SW480 (cell line): Measurements from ENCODE around the gene TRPT1.

Source experiments
- DNase-seq: peaks from one replicate; pipeline ENCODE4 v3.0.0-alpha.2; 2016; ENCODE audit warnings: low spot score

Gene TRPT1

DNA sequence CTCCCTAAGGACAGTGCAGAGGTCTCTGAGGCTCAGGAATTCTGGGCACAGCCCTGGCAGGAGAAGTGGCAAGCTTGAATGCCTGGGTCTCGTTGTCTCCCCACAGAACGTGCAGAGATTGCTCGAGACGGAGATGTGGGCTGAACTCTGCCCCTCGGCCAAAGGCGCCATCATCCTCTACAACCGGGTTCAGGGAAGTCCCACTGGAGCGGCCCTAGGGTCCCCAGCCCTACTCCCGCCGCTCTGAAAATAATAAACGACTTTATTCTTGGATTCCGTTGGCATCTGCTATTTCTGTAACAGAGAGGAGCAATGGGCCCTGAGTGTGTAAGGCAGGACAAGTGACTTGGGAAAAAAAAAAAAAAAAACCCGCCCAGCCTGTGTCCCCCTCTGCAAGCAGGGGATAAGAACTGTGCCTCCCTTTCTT, 3.8 kb upstream of the TRPT1 start:
- no peak for DNase-seq

GRCh38 chr11:64229090-64229743, 3.2 kb upstream of the TRPT1 start:
- DNase-seq = no peak

- no peak for DNase-seq
Measured at GRCh38 chr11:64227405-64227956, 1.5 kb upstream of the TRPT1 start.

- peak; percentile 62 for DNase-seq
Measured at GRCh38 chr11:64226507-64227051, 593 bp upstream of the TRPT1 start.

DNA sequence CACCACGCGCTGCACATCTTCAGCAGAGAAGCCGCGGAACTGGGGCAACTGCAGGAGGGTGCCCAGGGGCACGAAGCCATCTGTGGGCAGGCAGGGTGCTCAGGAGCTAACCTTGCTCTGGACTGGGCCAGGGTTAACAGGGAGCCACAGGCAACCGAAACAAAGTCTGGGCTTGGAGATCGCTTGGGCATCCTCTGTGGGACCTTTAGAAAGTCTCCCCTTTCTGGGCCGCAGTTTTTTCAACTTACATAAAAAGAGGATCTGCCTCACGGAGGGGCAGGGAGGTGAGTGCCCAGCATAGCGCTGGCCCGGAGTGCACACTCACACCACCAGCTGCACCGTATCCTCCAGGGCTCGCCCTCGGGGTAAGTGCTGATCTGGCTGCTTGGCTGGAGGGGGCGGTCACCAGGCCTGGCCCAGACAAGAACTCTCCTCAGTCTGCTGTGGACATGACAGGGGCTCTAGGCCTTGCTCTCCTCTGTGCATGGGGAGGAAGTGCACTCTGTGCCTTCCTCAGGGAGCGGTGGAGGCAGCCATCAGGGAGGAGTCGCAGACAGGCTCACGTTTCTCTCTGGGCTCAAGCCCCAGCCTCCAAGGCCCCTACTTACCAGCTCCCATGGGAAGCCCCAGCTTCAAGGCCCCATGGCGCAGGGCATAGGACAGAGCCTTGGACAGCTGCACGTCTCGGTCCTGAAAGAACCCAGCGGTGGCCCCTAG, 937 bp downstream of the TRPT1 start:
- DNase-seq = no peak

- DNase-seq = no peak
Measured at GRCh38 chr11:64224151-64224890, 1.7 kb downstream of the TRPT1 start.

DNA sequence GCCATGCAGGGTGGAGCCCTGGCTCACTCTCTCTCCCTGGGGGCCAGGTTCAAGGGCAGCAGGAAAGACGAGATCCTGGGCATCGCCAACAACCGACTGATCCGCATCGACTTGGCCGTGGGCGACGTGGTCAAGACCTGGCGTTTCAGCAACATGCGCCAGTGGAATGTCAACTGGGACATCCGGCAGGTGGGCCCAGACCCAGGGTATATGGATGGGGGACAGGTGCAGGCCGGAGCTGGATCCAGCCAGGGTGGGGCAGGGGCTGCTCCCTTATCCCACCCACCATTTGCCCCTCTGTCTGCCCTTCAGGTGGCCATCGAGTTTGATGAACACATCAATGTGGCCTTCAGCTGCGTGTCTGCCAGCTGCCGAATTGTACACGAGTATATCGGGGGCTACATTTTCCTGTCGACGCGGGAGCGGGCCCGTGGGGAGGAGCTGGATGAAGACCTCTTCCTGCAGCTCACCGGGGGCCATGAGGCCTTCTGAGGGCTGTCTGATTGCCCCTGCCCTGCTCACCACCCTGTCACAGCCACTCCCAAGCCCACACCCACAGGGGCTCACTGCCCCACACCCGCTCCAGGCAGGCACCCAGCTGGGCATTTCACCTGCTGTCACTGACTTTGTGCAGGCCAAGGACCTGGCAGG, 2.9 kb downstream of the TRPT1 start:
- DNase-seq = no peak

DNA sequence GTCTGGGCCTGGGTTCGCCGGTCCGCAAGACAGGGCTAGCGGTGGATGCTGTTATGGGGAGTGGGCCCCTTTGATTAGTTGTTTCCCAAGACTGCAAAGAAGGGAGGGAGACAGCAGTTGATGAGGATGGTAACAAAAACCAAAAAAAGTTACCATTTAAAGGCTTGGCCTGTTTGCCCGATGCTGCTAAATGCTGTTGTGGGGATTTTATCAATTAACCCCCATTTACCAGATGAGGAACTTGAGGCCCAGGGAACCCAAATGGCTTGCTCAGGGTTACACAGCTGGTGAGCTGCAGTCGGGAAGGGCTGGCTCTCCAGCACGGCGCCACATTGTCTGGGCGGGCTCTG, 3.4 kb downstream of the TRPT1 start:
- no peak for DNase-seq

GRCh38 chr11:64220798-64221197, 5.2 kb downstream of the TRPT1 start:
- no peak for DNase-seq

DNA sequence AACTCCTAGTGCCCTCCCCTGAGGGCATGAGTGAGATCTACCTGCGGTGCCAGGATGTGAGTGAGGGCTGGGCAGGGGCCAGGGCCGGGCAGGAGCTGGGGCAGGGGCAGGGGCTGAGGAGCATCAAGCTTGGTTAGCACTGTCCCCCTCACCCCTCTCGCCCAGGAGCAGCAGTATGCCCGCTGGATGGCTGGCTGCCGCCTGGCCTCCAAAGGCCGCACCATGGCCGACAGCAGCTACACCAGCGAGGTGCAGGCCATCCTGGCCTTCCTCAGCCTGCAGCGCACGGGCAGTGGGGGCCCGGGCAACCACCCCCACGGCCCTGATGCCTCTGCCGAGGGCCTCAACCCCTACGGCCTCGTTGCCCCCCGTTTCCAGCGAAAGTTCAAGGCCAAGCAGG, 5.7 kb downstream of the TRPT1 start:
- DNase-seq = no peak

DNA sequence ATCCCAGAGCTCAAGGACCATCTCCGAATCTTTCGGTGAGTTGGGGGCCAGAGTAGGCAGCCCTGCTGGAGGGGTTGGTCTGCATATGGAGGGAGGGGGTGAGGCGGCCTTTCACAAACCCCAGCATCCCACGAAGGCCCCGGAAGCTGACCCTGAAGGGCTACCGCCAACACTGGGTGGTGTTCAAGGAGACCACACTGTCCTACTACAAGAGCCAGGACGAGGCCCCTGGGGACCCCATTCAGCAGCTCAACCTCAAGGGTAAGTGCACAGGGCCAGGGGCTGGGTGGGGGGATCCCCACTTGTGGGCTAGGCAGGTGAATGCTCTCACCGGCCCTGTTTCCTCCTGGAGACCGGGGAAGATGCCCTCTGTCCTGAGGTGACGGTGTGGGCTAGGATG, 6.2 kb downstream of the TRPT1 start:
- no peak for DNase-seq

DNA sequence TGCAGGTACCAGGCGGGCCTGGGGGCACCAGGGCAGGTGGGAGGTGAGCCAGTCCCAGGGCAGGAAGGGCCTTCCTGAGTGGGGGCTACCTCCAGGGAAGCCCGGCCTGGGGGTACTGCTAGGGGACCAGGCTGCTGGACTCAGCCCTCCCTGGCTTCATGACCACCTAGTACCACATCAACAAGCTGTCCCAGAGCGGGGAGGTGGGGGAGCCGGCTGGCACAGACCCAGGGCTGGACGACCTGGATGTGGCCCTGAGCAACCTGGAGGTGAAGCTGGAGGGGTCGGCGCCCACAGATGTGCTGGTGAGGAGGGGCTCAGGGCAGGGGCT, 6.7 kb downstream of the TRPT1 start:
- no peak for DNase-seq

DNA sequence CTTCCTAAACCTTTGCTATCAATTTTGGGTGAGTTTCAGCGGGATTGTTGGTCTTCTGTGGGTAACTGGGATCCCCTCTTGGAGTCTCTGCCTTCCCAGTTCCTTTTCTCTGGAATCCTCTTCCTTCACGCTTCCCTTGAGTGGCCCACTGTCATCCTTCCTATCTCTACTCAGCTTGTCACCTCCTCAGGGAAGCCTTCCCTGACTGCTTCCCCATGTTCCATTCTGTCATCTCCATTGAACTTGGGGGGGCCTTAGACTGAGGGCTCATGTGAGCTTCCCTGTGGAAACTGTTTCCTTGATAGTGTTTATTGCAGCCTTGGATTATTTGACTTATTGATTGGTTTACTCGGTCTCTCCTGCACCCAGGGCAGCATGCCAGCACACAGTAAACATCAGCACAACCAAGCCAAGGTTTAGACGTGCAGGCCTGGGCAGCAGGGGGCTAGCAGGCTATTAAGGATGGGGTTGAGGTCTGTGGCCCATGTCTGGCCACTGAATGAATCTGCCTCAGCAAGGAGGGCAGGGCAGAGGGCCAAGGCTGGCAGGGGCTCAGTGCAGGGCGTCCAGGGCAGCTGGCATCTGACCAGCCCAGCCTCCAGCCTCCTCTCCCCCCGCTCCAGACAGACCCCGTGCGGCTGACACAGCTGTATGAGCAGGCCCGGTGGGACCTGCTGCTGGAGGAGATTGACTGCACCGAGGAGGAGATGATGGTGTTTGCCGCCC, 7.2 kb downstream of the TRPT1 start:
- no peak for DNase-seq

- DNase-seq = no peak
Measured at GRCh38 chr11:64216879-64217278, 9.1 kb downstream of the TRPT1 start.

GRCh38 chr11:64211181-64211872, 14.7 kb downstream of the TRPT1 start:
- DNase-seq = no peak

GRCh38 chr11:64210301-64211020, 15.5 kb downstream of the TRPT1 start:
- DNase-seq = no peak

- DNase-seq = no peak
Measured at GRCh38 chr11:64209563-64209843, 16.5 kb downstream of the TRPT1 start.

DNA sequence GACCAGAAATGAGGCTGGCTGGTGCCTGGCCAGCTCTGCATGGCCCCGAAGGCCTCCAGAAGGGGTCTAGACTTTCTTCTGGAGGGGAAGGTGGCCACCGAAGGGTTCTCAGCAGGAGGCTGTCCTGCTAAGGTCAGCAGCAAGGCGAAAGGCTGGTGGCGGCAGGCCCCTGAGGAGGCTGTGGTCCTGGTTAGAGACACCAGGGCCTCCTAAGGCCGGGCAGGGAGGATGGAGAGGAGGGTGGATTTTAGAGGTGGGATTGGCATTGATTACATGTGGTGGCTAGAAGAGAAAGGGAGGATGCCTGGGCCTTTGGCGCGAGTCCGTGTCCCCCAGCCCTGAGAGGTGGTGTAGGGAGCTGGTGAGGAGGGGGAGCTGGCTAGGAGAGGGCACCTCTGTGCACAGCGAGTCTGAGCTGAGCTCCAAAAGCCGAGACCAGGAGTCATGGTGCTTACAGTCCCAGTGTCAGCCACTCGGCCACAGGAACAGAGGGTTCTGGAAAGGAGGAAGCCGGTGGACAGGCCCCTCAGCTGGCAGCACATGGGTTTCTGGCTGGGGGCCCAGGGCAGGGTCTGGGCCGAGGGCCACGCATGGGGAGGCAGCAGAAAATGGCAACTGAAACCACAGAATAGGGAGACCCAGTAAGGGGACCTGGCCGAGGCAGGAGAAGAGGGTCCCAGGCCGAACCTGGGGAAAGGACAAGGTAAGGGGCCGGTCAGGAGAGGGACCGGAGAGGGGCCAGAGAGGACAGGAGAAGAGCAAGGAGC, 17.0 kb downstream of the TRPT1 start:
- no peak for DNase-seq

- no peak for DNase-seq
Measured at GRCh38 chr11:64208086-64208795, 17.7 kb downstream of the TRPT1 start.
